Measurements from ENCODE around the gene ROR1.

The ROR1 gene

GRCh38 chr1:63845346-63845745 is 71.5 kb downstream of the ROR1 start:
- TF ChIP-seq MAX (IDR thresholded peaks at IDR 0.05; ENCODE audit: low read depth, low read length) (no peak), MYC (IDR thresholded peaks at IDR 0.05; ENCODE audit: low read depth, low read length) (no peak), CTCF (IDR thresholded peaks at IDR 0.05; ENCODE audit: low read depth, low read length) (no peak), POLR2A (IDR thresholded peaks at IDR 0.05; ENCODE audit: extremely low read depth, insufficient read length) (no peak)
- no peak overlapping the region for H3K4me3 ChIP-seq (ENCODE audit: low read depth, low read length)
- no peak for DNase-seq (ENCODE audit: low read depth)

GRCh38 chr1:63847308-63847910 is 73.6 kb downstream of the ROR1 start:
- DNase-seq (ENCODE audit: low read depth): no peak
- TF ChIP-seq MYC (IDR thresholded peaks at IDR 0.05; ENCODE audit: low read depth, low read length) (no peak), MAX (IDR thresholded peaks at IDR 0.05; ENCODE audit: low read depth, low read length) (no peak), CTCF (IDR thresholded peaks at IDR 0.05; ENCODE audit: low read depth, low read length) (no peak), POLR2A (IDR thresholded peaks at IDR 0.05; ENCODE audit: extremely low read depth, insufficient read length) (no peak)
- no peak overlapping the region for H3K4me3 ChIP-seq (ENCODE audit: low read depth, low read length)

GRCh38 chr1:63848733-63849132 is 74.9 kb downstream of the ROR1 start:
- no peak overlapping the region for H3K4me3 ChIP-seq (ENCODE audit: low read depth, low read length)
- no peak for TF ChIP-seq MYC (IDR thresholded peaks at IDR 0.05; ENCODE audit: low read depth, low read length)
- TF ChIP-seq MAX (IDR thresholded peaks at IDR 0.05; ENCODE audit: low read depth, low read length): no peak
- no peak for TF ChIP-seq CTCF (IDR thresholded peaks at IDR 0.05; ENCODE audit: low read depth, low read length)
- no peak for TF ChIP-seq POLR2A (IDR thresholded peaks at IDR 0.05; ENCODE audit: extremely low read depth, insufficient read length)
- no peak for DNase-seq (ENCODE audit: low read depth)

GRCh38 chr1:63849149-63849548 is 75.3 kb downstream of the ROR1 start:
- TF ChIP-seq MYC (IDR thresholded peaks at IDR 0.05; ENCODE audit: low read depth, low read length): no peak
- no peak for TF ChIP-seq MAX (IDR thresholded peaks at IDR 0.05; ENCODE audit: low read depth, low read length)
- TF ChIP-seq POLR2A (IDR thresholded peaks at IDR 0.05; ENCODE audit: extremely low read depth, insufficient read length): no peak
- TF ChIP-seq CTCF (IDR thresholded peaks at IDR 0.05; ENCODE audit: low read depth, low read length): no peak
- no peak for DNase-seq (ENCODE audit: low read depth)
- H3K4me3 ChIP-seq (ENCODE audit: low read depth, low read length): no peak overlapping the region

- TF ChIP-seq POLR2A (IDR thresholded peaks at IDR 0.05; ENCODE audit: extremely low read depth, insufficient read length) (no peak), MAX (IDR thresholded peaks at IDR 0.05; ENCODE audit: low read depth, low read length) (no peak), CTCF (IDR thresholded peaks at IDR 0.05; ENCODE audit: low read depth, low read length) (no peak), MYC (IDR thresholded peaks at IDR 0.05; ENCODE audit: low read depth, low read length) (no peak)
Measured at GRCh38 chr1:63854091-63854490, 80.3 kb downstream of the ROR1 start.

More at GRCh38 chr1:63854091-63854490, 80.3 kb downstream of the ROR1 start:
- H3K4me3 ChIP-seq (ENCODE audit: low read depth, low read length): no peak overlapping the region
- no peak for DNase-seq (ENCODE audit: low read depth)
